Measurements from ENCODE around the gene PDGFD. TPM values are rescaled to one million over a fixed set of nuclear protein-coding genes. Genes with fewer than 3 reads are reported as not detected.

The PDGFD gene
- total RNA-seq, 2 experiments from 2014 or later, result not detected

- H3K27me3 Mint-ChIP-seq (ENCODE audit: low read depth), result no peaks in the 10 kb centered on the region
- intact Hi-C loops (cut with micrococcal nuclease), result no loop called here
Measured at GRCh38 chr11:104130161-104130560, 33.8 kb downstream of the PDGFD start.

GRCh38 chr11:104129145-104129544 lies 34.8 kb downstream of the PDGFD start:
- no peak for DNase-seq
- CTCF ChIA-PET, result no interaction called here
- no peaks in the 10 kb centered on the region for H3K27me3 Mint-ChIP-seq (ENCODE audit: low read depth)
- no peak overlapping the region for H3K4me3 Mint-ChIP-seq
- H3K27ac Mint-ChIP-seq, result no peak overlapping the region
- H3K4me1 Mint-ChIP-seq (ENCODE audit: low read depth), result no peaks in the 10 kb centered on the region
- intact Hi-C loops (cut with micrococcal nuclease), result no loop called here
- H3K36me3 Mint-ChIP-seq (ENCODE audit: low read depth), result no peaks in the 10 kb centered on the region
- H3K9me3 Mint-ChIP-seq, result no peaks in the 10 kb centered on the region

More at GRCh38 chr11:104130161-104130560, 33.8 kb downstream of the PDGFD start:
- DNase-seq, result no peak
- Mint-ChIP-seq H3K4me1 (ENCODE audit: low read depth) (no peaks in the 10 kb centered on the region), H3K36me3 (ENCODE audit: low read depth) (no peaks in the 10 kb centered on the region), H3K4me3 (no peak overlapping the region), H3K9me3 (no peaks in the 10 kb centered on the region), H3K27ac (no peak overlapping the region)
- CTCF ChIA-PET, result no interaction called here

- Mint-ChIP-seq H3K27me3 (ENCODE audit: low read depth) (no peaks in the 10 kb centered on the region), H3K4me3 (no peak overlapping the region), H3K9me3 (no peaks in the 10 kb centered on the region), H3K27ac (no peak overlapping the region), H3K4me1 (ENCODE audit: low read depth) (no peaks in the 10 kb centered on the region), H3K36me3 (ENCODE audit: low read depth) (no peaks in the 10 kb centered on the region)
- CTCF ChIA-PET, result no interaction called here
- intact Hi-C loops (cut with micrococcal nuclease), result no loop called here
- DNase-seq, result no peak
Measured at GRCh38 chr11:104127828-104128227, 36.1 kb downstream of the PDGFD start.

GRCh38 chr11:104126464-104126863 lies 37.5 kb downstream of the PDGFD start:
- CTCF ChIA-PET, result interaction anchor here (0.7 kb wide), 1 partner anchor 1156 kb away, joined by 3 read pairs; no protein-coding TSS in a partner anchor
- intact Hi-C loops (cut with micrococcal nuclease), result no loop called here
- H3K27ac Mint-ChIP-seq, result no peak overlapping the region
- DNase-seq, result no peak
- no peaks in the 10 kb centered on the region for H3K36me3 Mint-ChIP-seq (ENCODE audit: low read depth)
- no peaks in the 10 kb centered on the region for H3K9me3 Mint-ChIP-seq
- no peaks in the 10 kb centered on the region for H3K27me3 Mint-ChIP-seq (ENCODE audit: low read depth)
- H3K4me1 Mint-ChIP-seq (ENCODE audit: low read depth), result no peaks in the 10 kb centered on the region
- no peak overlapping the region for H3K4me3 Mint-ChIP-seq

- Mint-ChIP-seq H3K9me3 (no peaks in the 10 kb centered on the region), H3K27me3 (ENCODE audit: low read depth) (no peaks in the 10 kb centered on the region), H3K36me3 (ENCODE audit: low read depth) (no peaks in the 10 kb centered on the region), H3K4me3 (no peak overlapping the region), H3K27ac (no peak overlapping the region), H3K4me1 (ENCODE audit: low read depth) (no peaks in the 10 kb centered on the region)
- CTCF ChIA-PET, result interaction anchor here (0.7 kb wide), 1 partner anchor 1097 kb away, joined by 3 read pairs; no protein-coding TSS in a partner anchor
- no peak for DNase-seq
- intact Hi-C loops (cut with micrococcal nuclease), result no loop called here
Measured at GRCh38 chr11:104124979-104125378, 39.0 kb downstream of the PDGFD start.

GRCh38 chr11:104122836-104123235 lies 41.1 kb downstream of the PDGFD start:
- no peak overlapping the region for H3K4me3 Mint-ChIP-seq
- H3K9me3 Mint-ChIP-seq, result no peaks in the 10 kb centered on the region
- no peaks in the 10 kb centered on the region for H3K27me3 Mint-ChIP-seq (ENCODE audit: low read depth)
- H3K4me1 Mint-ChIP-seq (ENCODE audit: low read depth), result no peaks in the 10 kb centered on the region
- CTCF ChIA-PET, result no interaction called here
- DNase-seq, result no peak
- no peak overlapping the region for H3K27ac Mint-ChIP-seq
- intact Hi-C loops (cut with micrococcal nuclease), result no loop called here
- H3K36me3 Mint-ChIP-seq (ENCODE audit: low read depth), result no peaks in the 10 kb centered on the region

- Mint-ChIP-seq H3K36me3 (ENCODE audit: low read depth) (no peaks in the 10 kb centered on the region), H3K9me3 (no peaks in the 10 kb centered on the region), H3K27me3 (ENCODE audit: low read depth) (no peaks in the 10 kb centered on the region), H3K27ac (no peak overlapping the region), H3K4me1 (ENCODE audit: low read depth) (no peaks in the 10 kb centered on the region), H3K4me3 (no peak overlapping the region)
- intact Hi-C loops (cut with micrococcal nuclease), result no loop called here
- CTCF ChIA-PET, result no interaction called here
- no peak for DNase-seq
Measured at GRCh38 chr11:104122011-104122635, 41.8 kb downstream of the PDGFD start.

- intact Hi-C loops (cut with micrococcal nuclease), result no loop called here
- H3K4me3 Mint-ChIP-seq, result no peak overlapping the region
- CTCF ChIA-PET, result no interaction called here
Measured at GRCh38 chr11:104120493-104121137, 43.3 kb downstream of the PDGFD start.

GRCh38 chr11:104118105-104118744 lies 45.7 kb downstream of the PDGFD start:
- H3K4me1 Mint-ChIP-seq (ENCODE audit: low read depth), result no peaks in the 10 kb centered on the region
- DNase-seq, result no peak
- no peaks in the 10 kb centered on the region for H3K36me3 Mint-ChIP-seq (ENCODE audit: low read depth)
- H3K27me3 Mint-ChIP-seq (ENCODE audit: low read depth), result no peaks in the 10 kb centered on the region
- no peak overlapping the region for H3K27ac Mint-ChIP-seq
- intact Hi-C loops (cut with micrococcal nuclease), result no loop called here
- CTCF ChIA-PET, result no interaction called here
- H3K9me3 Mint-ChIP-seq, result no peaks in the 10 kb centered on the region
- no peak overlapping the region for H3K4me3 Mint-ChIP-seq

More at GRCh38 chr11:104120493-104121137, 43.3 kb downstream of the PDGFD start:
- DNase-seq, result no peak
- Mint-ChIP-seq H3K27ac (no peak overlapping the region), H3K36me3 (ENCODE audit: low read depth) (no peaks in the 10 kb centered on the region), H3K9me3 (no peaks in the 10 kb centered on the region), H3K27me3 (ENCODE audit: low read depth) (no peaks in the 10 kb centered on the region), H3K4me1 (ENCODE audit: low read depth) (no peaks in the 10 kb centered on the region)

- Mint-ChIP-seq H3K9me3 (no peaks in the 10 kb centered on the region), H3K4me3 (no peak overlapping the region), H3K36me3 (ENCODE audit: low read depth) (no peaks in the 10 kb centered on the region), H3K27ac (no peak overlapping the region), H3K27me3 (ENCODE audit: low read depth) (no peaks in the 10 kb centered on the region), H3K4me1 (ENCODE audit: low read depth) (no peaks in the 10 kb centered on the region)
- no peak for DNase-seq
- CTCF ChIA-PET, result no interaction called here
- intact Hi-C loops (cut with micrococcal nuclease), result no loop called here
Measured at GRCh38 chr11:104113541-104113940, 50.4 kb downstream of the PDGFD start.

GRCh38 chr11:104106136-104106754 lies 57.7 kb downstream of the PDGFD start:
- CTCF ChIA-PET, result no interaction called here
- Mint-ChIP-seq H3K4me1 (ENCODE audit: low read depth) (no peaks in the 10 kb centered on the region), H3K27ac (no peak overlapping the region), H3K4me3 (no peak overlapping the region), H3K27me3 (ENCODE audit: low read depth) (no peaks in the 10 kb centered on the region), H3K9me3 (peaks cover 2% of the 10 kb centered on the region), H3K36me3 (ENCODE audit: low read depth) (no peaks in the 10 kb centered on the region)
- DNase-seq, result no peak
- intact Hi-C loops (cut with micrococcal nuclease), result no loop called here

GRCh38 chr11:104105155-104105554 lies 58.8 kb downstream of the PDGFD start:
- no peaks in the 10 kb centered on the region for H3K27me3 Mint-ChIP-seq (ENCODE audit: low read depth)
- no peaks in the 10 kb centered on the region for H3K36me3 Mint-ChIP-seq (ENCODE audit: low read depth)
- peaks cover 4% of the 10 kb centered on the region for H3K9me3 Mint-ChIP-seq
- no peak for DNase-seq
- no peak overlapping the region for H3K4me3 Mint-ChIP-seq
- intact Hi-C loops (cut with micrococcal nuclease), result no loop called here
- CTCF ChIA-PET, result interaction anchor here (0.6 kb wide), 1 partner anchor 250 kb away, joined by 3 read pairs; no protein-coding TSS in a partner anchor
- H3K27ac Mint-ChIP-seq, result no peak overlapping the region
- no peaks in the 10 kb centered on the region for H3K4me1 Mint-ChIP-seq (ENCODE audit: low read depth)
